HuH-7.5 (cell line): ENCODE data around the gene GALNS.
A peak's percentile ranks its signal among the peaks of the same experiment; 100 is the strongest.
"Not testable (repeated sequence)": the region's sequence is repeated elsewhere in the genome, so short reads cannot be mapped to it uniquely, and the experiment has no call there.

Experiments
- DNase-seq: peaks from one replicate; pipeline ENCODE4 v3.0.0; 2011; ENCODE audit warnings: low spot score

GALNS gene, protein sequence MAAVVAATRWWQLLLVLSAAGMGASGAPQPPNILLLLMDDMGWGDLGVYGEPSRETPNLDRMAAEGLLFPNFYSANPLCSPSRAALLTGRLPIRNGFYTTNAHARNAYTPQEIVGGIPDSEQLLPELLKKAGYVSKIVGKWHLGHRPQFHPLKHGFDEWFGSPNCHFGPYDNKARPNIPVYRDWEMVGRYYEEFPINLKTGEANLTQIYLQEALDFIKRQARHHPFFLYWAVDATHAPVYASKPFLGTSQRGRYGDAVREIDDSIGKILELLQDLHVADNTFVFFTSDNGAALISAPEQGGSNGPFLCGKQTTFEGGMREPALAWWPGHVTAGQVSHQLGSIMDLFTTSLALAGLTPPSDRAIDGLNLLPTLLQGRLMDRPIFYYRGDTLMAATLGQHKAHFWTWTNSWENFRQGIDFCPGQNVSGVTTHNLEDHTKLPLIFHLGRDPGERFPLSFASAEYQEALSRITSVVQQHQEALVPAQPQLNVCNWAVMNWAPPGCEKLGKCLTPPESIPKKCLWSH

DNA sequence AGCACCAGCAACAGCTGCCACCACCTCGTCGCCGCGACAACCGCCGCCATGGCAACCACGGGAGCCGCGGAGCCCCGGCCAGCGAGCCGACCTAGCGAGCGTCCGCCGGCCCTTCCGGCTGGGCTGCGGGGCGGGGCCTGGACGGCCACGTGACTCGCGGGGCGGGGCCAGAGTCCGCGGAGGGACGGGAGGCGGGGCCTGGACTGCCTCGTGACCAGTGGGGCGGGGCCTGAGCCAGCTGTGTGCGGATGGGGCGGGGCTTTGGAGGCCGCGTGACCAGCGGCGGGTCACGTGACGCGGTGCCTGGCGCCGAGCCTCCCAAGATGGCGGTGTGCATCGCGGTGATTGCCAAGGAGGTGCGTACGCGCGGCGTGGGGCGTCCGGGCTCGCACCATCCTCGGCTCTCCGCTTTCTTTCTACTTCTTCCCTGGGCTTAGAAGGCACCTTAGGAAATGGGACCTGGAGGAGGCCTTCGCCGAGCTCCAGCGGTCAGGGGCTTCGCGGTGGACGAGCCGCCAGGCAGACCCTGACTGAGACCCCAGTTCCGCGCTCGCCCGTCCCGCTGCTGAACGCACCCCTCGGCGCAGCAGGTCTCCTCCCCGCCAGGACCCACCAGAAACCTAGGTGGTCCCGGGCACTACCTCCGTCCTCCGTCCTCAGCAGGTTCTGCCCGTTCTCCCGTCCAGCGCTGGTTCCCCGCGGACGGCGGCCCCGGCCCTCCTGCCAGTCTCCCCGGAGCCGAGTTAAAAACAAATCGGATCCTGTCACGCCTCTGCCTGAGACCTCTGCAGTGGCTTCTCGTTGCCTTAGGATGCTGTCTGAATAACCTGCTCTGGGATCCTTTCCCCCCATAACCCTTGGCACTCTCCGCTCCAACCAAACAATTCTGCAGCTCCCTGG, at the start of gene GALNS, which contains the start of gene TRAPPC2L:
TSS of gene GALNS (minus strand) at position 120 of the 900 bp plus-strand sequence. CDS start at position 50, 70 bp downstream.
TSS of gene TRAPPC2L (plus strand) at position 300 of the 900 bp plus-strand sequence. CDS start at position 324, 24 bp downstream.
- DNase-seq = peak; percentile 100

DNA sequence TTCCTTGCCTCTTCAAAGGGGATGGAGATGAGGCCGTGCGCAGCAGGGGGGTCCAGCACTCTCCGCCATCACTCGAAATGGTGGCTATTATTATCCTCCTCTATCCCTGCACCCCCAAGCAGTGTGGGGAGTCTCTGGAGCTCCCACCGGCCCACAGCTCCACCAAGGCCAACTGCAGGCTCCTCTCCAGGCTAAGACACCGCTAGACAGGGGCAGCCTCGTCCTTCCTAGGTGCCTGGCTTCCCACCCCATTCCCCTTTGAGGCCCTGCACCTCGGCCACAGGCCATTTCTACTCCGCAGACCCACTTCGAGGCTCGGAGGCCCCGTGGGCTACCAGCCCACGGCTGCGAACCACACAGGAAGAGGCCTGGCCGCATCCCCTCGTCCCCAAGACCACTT, 49.3 kb upstream of the GALNS start:
- DNase-seq = no peak

DNA sequence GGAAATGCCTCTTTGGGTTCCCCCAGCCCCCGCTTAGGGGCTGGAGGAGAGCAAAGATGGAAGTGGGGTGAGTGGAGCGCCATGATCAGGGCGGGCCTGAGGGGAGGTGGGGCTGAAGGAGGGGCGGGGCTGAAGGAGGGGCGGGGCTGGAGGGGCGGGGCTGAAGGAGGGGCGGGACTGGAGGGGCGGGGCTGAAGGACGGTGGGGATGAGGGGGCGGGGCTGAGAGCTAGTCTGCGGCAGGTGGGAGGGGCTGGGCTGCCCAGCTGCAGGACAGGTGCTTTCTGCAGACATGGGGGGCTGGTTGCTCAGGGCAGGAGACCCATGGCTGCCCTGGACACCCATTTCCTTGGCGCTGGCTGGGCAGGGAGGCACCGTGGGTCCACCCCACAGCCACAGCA, 48.8 kb upstream of the GALNS start:
- DNase-seq = no peak

DNA sequence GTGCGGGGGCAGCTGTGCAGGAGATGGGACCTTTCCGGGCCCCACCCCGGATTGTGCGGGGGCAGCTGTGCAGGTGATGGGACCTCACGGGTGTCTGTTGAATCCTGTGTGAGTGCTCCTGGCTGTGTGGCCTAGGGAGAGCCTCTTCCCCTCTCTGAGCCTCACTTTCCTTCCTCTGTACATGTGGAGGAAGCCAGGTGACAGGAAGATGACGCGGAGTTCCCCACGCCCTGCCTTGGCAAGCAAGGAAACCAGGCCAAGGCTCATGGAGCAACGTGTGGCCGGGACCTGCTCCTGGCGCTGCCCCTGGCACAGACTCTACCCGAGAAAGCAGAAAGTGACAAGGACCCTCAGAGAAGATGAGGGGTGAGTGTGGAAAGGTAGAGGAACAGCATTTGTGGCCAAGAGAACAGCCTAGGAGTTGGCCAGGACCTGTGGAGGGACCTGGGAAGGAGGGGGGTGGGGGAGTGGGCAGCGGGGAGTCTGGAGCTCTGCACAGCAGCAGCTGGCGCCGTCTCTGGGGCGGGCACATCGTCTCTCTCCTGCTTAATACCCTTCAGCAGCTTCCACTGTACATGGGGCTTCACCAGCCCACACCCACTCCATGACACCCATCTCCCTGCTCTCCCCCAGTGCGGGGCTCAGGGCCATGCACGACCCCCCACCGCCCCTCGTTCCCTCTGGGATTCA, 48.1 kb upstream of the GALNS start:
- DNase-seq = no peak

DNA sequence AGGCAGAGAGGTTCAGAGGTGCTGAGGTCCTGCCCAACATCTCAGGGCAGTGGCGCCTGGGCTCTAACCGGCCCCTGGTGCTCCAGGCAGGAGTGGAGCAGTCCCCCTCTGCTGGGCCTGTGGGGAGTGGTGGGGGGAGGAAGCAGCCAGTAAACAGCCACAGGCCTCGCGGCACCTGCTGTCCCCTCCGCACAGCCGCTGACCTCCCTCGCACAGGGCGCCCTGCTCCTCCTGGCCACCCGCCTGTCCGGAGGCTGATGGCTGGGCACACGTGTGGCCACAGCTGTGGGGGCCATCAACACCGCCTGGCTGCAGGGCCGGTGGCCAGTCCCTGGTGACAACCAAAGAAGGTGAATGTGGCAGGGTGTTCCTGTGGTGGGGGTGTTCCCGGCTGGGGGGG, 46.5 kb upstream of the GALNS start:
- no peak for DNase-seq

DNA sequence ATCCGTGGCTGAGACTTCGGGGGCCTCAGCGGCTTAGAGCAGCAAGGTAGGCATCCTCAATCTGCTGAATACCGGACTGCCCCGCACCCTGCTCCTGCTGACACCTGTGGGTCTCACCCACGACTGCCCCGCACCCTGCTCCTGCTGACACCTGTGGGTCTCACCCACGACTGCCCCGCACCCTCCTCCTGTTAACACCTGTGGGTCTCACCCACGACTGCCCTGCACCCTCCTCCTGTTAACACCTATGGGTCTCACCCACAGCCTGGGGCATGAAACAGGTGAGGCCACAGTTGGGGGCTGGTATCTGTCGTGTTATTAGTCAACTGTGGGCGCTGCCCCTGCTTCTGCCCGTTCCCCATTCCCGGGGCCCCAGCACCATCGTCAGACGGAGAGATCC, 46.0 kb upstream of the GALNS start:
- DNase-seq = no peak

DNA sequence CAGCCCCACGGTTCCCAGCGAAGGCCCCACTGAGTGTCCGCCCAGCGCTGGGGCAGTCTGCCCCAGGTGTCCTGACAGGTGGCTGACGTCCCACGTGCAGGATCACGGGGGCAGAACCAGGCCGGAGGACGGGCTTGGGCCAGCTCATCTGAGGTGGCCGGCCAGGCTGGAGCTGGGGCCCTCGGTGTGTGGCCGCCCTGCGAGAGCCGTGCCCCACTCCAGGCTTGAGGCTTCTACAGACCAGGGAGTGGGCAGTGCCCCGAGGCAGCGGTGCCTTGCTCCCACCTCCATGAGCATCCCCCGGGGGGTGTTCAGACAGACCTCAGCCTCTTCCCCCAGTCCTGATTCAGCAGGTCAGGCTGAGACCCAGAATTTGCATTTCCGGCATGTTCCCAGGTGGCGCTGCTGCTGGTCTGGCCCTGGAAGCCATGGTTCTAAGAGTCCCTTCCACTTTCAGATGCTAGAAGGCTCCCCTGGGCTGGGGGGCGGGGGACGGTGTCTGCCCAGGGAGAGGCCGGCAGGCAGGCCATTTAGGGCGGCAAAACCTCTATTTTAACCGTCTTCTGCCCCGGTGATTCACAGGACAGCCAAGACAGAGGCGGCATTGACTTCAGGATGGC, 45.1 kb upstream of the GALNS start:
- no peak for DNase-seq

DNA sequence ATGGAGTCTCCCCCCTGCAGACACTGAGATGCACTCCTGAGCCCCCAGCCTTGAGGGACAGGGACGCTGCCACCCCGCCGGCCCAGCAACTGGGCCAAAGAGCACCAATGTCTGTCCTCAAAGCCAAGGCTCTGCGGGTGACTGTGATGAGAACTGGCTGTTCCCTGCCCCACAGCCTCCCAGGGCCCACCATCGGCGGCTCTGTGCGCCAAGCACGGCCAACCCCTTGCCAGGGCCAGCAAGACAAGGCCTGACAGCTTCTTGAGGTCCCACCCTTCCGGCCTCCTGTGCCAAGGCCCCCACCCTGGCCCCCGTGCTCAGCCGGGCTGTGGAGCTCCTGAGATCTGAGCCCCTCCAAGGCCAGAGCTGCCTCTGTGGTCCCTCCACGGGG, 43.9 kb upstream of the GALNS start:
- no peak for DNase-seq

DNA sequence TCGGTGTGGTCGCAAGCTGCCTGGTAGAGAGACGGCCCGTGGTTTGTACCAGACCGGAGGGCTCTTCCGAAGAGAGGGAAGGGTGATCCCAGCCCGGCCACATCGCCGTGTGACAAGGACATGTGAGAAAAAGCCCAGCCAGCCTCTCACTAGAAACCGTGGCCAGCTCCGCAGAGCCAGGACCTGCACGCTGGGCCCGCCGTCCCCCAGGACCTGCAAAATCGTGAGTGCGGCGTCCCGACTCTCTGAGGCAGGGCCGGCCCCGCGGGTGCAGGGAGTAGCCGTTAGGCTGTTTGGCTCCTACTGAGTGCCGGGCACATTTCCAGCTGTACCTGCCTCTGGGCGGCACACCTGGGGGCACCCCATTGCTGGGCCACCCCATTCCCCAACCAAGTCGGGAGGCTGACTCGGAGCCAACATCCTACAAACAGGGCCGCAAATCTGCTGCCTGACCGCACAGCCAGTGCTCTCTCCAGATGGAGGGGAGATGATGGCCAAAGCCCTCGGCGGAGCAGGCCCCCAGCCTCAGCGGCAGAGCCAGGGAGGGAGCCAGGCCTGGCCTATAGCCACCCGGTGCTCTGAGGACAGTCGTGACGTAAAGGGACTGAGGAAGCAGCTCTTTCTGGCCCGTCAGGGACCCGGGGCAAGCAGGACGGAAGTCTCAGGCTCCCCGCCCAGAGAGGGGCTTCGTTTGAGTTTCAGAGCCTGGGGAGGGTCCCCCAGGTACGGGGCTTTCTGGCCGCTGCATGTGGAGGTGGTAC, 43.3 kb upstream of the GALNS start:
- no peak for DNase-seq

DNA sequence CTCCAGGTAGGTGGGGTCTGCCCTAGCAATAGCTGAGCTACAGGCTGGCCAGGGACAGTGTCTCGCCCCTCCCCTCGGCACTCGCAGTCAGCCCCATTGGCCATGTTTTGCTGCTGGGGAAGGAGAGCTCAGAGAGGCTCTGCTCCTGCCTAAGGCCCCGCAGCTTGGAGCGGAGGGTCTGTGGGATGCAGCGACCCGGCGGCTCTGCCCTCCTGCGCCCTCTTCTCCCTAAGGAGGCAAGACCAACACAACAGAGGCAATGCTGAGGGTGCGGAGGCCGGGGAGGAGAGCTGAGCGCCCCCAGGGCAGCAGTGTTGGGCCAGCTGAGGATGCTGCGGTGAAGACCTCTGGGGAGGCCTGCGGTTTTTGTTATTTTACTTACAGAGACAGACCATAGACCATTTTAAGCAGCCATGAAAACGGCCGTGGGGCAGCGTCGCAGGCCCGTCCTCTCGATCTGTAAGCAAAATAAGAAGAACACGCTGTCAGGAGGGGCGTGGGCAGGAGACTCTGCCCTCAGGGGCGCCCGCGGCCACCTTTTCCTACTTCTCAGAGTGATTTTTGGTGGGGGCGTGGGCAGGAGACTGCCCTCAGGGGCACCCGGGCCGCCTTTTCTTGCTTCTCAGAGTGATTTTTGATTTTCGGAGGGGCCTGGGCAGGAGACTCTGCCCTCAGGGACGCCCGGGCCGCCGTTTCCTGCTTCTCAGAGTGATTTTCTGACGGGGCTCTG, 41.1 kb upstream of the GALNS start:
- no peak for DNase-seq

DNA sequence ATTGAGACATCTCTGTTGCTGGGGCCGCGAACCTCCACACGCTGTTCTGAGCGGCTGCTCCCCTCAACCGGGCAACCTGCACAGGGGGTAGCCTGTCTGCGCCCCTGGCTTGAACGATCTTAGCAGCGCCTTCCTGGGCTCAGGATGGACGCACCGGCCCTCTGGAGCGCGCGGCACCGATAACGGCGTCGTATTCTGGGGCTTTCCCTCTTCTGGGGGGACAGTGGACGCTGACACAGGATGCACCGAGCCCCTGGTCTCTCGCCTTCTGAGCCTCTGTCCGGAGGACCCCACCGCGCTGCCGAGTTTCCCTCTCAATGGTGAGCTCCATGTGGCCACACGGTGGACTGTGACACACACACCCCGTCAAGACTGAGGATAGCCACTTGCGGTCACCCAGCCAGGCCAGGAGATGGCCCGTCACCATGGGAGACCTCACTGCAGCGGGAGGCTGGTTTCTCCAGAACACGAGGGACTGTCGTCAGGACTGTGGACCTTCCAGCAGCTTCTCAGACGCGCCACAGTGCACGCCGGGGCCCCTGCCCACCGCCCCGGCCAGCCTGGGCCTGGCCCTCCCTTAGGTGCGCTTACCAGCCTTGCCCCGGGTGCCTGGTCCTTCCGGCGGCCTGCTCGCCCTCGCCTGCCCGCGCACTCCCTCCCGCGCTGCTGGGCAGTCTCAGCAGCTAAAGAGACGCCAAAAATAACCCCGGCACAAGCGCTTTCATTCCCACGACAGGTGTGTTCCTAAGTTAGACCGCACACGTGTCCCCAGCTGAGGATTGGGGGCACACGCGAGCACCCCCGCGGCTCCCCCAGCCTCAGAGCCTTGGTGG, 39.7 kb upstream of the GALNS start:
- no peak for DNase-seq

DNA sequence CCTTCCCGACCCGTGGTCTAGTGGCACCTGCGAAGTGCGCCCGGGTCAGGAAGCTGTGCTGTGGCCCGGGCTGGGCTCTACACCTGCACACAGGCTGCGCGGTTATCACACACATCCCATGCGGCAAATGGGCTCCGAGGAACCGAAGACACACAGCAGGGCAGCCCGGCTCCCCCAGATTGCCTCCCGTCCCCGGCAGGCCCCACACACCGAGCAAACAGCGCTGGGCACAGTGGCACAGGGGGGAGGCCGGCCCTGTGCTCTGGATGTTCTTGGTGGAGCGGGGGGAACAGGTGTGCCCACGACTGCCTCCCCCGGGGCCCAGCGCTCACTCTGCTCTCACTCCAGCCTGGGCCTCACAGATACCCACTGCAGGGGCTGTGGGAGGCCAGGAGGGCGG, 38.6 kb upstream of the GALNS start:
- DNase-seq = no peak

DNA sequence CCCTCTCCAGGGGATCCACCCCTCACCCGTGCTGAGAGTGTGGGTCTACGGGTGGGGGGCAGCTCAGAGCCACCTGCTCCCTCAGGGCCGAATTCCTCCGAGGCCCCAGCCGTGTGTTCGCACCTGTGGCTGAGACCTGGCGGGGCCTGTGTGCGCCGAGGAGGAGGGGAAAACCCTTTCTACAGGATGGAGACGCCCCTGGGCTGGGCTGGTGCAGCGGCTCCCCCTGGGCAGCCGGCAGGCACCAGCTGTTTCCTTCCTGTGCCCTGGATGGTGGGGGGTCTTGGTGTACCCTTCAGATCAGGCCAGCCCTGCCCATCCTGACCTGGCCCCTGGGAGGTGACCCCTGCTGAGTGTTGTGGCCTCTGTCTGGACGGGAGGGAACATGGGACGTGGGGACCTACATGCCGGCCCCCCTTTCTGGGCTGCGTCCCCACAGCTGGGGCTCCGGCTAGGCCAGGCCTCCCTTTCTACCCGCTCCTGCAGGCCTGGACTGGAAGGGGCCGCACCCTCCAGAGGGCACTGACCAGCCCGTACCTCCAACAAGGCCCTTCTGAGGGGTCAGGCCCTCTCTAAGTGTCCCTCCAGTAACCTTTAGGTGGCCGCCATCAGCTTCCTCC, 38.0 kb upstream of the GALNS start:
- no peak for DNase-seq

DNA sequence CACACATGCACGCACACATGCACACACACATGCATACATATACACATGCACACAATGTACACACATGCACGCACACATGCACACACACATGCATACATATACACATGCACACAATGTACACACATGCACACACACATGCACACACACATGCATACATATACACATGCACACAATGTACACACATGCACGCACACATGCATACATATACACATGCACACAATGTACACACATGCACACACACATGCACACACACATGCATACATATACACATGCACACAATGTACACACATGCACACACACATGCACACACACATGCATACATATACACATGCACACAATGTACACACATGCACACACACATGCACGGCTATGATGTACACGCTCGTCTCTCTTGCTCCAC, 37.5 kb upstream of the GALNS start:
- not testable (repeated sequence) for DNase-seq

DNA sequence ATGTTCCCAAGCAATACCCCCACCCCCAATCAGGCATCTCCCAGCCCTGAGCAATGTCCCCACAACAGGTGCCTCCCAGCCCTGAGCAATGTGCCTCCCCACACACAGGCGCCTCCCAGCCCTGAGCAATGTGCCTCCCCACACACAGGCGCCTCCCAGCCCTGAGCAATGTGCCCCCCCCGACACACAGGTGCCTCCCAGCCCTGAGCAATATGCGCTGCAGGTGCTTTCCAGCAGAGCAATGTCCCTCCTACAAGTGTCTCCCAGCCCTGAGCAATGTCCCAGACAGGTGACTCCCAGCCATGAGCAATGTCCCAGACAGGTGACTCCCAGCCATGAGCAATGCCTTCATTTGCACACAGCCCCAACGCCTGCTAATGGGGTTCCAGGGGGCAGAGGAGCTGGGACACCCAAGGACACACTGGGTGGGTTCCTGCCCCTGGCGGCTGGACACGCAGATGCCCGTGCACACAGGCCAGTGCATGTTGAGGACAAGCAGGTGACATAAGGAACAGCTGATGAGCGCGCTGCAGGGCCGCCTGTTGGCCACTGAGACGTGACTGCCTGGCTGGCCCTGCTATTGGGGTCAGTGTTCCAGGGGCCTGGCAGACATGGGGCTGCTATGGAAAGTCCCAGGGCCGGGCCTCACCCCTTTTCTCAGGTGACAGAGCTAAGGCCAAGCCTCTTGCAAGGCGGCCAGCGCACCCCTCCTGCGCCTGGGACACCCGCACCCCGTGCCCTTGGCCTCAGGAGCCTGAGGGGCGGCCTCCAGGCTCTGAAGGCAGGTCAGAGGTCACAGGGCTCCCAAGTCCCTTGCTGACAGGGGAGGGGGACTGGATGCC, 36.6 kb upstream of the GALNS start:
- no peak for DNase-seq

DNA sequence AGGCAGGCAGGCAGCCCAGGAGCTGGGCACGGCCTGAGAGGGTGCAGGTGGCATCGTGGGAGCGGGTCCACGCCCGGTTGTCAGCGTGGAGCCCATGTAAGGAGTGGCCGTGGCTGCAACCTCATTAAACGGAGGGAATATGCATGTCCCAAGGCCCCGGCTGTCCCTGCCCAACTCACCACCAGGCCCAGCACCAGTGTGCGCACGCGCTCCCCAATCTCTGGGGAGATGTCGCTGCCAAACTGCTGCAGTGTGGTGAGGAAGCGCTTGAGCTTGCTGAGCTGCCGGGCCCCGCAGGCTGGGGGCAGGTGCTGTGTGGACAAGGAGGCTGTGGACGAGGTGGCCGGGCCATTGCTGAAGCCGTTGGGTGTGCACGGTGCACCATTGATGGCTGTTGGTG, 35.3 kb upstream of the GALNS start:
- DNase-seq = no peak

DNA sequence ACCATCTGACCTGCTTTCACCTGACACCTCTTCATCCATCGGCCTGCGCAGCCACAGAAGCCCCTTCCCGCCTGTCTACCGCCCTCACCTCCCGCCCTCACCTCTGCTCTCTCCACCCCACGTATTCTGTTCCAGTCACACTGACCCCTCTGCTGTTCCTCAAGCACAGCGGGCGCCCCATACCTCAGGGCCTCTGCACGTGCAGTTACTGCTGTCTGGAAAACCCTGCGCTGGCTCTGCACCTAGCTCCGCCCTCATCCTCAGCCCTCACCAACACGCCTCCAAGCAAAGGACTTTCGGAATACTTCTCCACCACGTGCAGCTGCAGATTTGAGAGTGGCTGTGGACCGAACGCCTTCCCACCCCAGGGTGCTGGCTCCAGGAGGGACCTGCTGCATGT, 34.3 kb upstream of the GALNS start:
- no peak for DNase-seq
